Vagina (tissue), 2 donors: ENCODE measurements around the gene NEK5. TPM values are rescaled to one million over a fixed set of nuclear protein-coding genes. Genes with fewer than 3 reads are reported as not detected.
"Not testable (repeated sequence)": the region's sequence is repeated elsewhere in the genome, so short reads cannot be mapped to it uniquely, and the experiment has no call there.

Experiments
- DNase-seq, 2 donors: peaks; one replicate each; pipeline ENCODE4 v3.0.0-alpha.2; 2017; ENCODE audit errors: extremely low spot score in 2 of 2
- H3K27ac ChIP-seq: fragments of 200-600 bp; sonication (generic); one replicate; pipeline ENCODE4 v1.5.1; 2019
- H3K27me3 ChIP-seq: fragments of 200-600 bp; sonication (generic); one replicate; pipeline ENCODE4 v1.5.1; 2019
- H3K36me3 ChIP-seq, 2 donors: fragments of 200-600 bp; sonication (generic); one replicate each; pipeline ENCODE4 v1.5.1; 2017 to 2019
- H3K4me1 ChIP-seq: fragments of 200-600 bp; sonication (generic); one replicate; pipeline ENCODE4 v1.5.1; 2019
- H3K4me3 ChIP-seq, 2 donors: fragments of 200-600 bp; sonication (generic); 1 replicate in 1 of 2; 2 replicates in 1 of 2; pipeline ENCODE4 v1.5.1; 2016 to 2019
- H3K9me3 ChIP-seq: fragments of 200-600 bp; sonication (generic); one replicate; pipeline ENCODE4 v1.5.1; 2019
- POLR2A ChIP-seq, 2 donors: fragments of 450-650 bp; IDR thresholded peaks; one replicate each; pipeline ENCODE4 v1.6.1; 2017; ENCODE audit warnings: antibody characterized with exemption in 2 of 2, mild to moderate bottlenecking in 2 of 2, moderate library complexity in 2 of 2
- POLR2AphosphoS5 ChIP-seq, 2 donors: sonication (generic); formaldehyde crosslinking; IDR thresholded peaks; one replicate each; pipeline ENCODE4 v1.9.0; 2017; ENCODE audit warnings: antibody characterized with exemption in 2 of 2, mild to moderate bottlenecking in 2 of 2, low read depth in 1 of 2; ENCODE audit not compliant: insufficient read depth in 1 of 2
- intact Hi-C: fragments of 100-400 bp; cut with DNase I; formaldehyde crosslinking; loops from one replicate; pipeline ENCODE4 v1.15.1; 2023
- total RNA-seq: library from RNA; depleted of rRNA; stranded (reverse); fragments of >200 nt; gene quantifications from one replicate; pipeline ENCODE4 v1.2.3, GENCODE V29; 2016
- TF ChIP-seq, protein P1 (sequence below), 3 experiments: fragments of 450-650 bp in 2 of 3; fragments of 200-600 bp in 1 of 3; sonication (generic) in 1 of 3; IDR thresholded peaks; one replicate each; pipeline ENCODE4 v1.5.1; 2017 to 2019; ENCODE audit warnings: antibody characterized with exemption in 3 of 3, mild to moderate bottlenecking in 2 of 3, moderate library complexity in 2 of 3

NEK5 gene
- total RNA-seq, 1 donor from 2014 or later, result 0.98 TPM

- peaks cover 0 to 28% of the 10 kb centered on the region in 2 donors for H3K36me3 ChIP-seq
- no peak for DNase-seq
- no peaks in the 10 kb centered on the region for H3K27me3 ChIP-seq
- no peak overlapping the region for H3K4me3 ChIP-seq
- H3K9me3 ChIP-seq, result no peaks in the 10 kb centered on the region
- no peak overlapping the region for H3K27ac ChIP-seq
- H3K4me1 ChIP-seq, result no peaks in the 10 kb centered on the region
- intact Hi-C loops, result no loop called here
- TF ChIP-seq, protein P1, sequence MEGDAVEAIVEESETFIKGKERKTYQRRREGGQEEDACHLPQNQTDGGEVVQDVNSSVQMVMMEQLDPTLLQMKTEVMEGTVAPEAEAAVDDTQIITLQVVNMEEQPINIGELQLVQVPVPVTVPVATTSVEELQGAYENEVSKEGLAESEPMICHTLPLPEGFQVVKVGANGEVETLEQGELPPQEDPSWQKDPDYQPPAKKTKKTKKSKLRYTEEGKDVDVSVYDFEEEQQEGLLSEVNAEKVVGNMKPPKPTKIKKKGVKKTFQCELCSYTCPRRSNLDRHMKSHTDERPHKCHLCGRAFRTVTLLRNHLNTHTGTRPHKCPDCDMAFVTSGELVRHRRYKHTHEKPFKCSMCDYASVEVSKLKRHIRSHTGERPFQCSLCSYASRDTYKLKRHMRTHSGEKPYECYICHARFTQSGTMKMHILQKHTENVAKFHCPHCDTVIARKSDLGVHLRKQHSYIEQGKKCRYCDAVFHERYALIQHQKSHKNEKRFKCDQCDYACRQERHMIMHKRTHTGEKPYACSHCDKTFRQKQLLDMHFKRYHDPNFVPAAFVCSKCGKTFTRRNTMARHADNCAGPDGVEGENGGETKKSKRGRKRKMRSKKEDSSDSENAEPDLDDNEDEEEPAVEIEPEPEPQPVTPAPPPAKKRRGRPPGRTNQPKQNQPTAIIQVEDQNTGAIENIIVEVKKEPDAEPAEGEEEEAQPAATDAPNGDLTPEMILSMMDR (IDR thresholded peaks at IDR 0.05), result no peak
- TF ChIP-seq POLR2A (IDR thresholded peaks at IDR 0.05) (no peak), POLR2AphosphoS5 (IDR thresholded peaks at IDR 0.05; ENCODE audit: insufficient read depth in 1 of 2, low read depth in 1 of 2) (no peak)
Observed at GRCh38 chr13:52169839-52170238, 41.0 kb upstream of the NEK5 start.

GRCh38 chr13:52165411-52165810 lies 36.5 kb upstream of the NEK5 start:
- H3K9me3 ChIP-seq, result no peaks in the 10 kb centered on the region
- peaks cover 0 to 26% of the 10 kb centered on the region in 2 donors for H3K36me3 ChIP-seq
- H3K4me3 ChIP-seq, result no peak overlapping the region
- no peak for DNase-seq
- H3K27ac ChIP-seq, result no peak overlapping the region
- intact Hi-C loops, result no loop called here
- no peaks in the 10 kb centered on the region for H3K4me1 ChIP-seq
- TF ChIP-seq, protein P1 (IDR thresholded peaks at IDR 0.05), result no peak
- TF ChIP-seq POLR2AphosphoS5 (IDR thresholded peaks at IDR 0.05; ENCODE audit: insufficient read depth in 1 of 2, low read depth in 1 of 2) (no peak), POLR2A (IDR thresholded peaks at IDR 0.05) (no peak)
- H3K27me3 ChIP-seq, result no peaks in the 10 kb centered on the region

GRCh38 chr13:52164989-52165388 lies 36.1 kb upstream of the NEK5 start:
- Histone ChIP-seq H3K27ac (no peak overlapping the region), H3K4me3 (no peak overlapping the region), H3K4me1 (no peaks in the 10 kb centered on the region), H3K9me3 (no peaks in the 10 kb centered on the region), H3K27me3 (no peaks in the 10 kb centered on the region), H3K36me3 (peaks cover 0 to 21% of the 10 kb centered on the region in 2 donors)
- intact Hi-C loops, result no loop called here
- no peak for DNase-seq
- TF ChIP-seq, protein P1 (IDR thresholded peaks at IDR 0.05), result no peak
- TF ChIP-seq POLR2A (IDR thresholded peaks at IDR 0.05) (no peak), POLR2AphosphoS5 (IDR thresholded peaks at IDR 0.05; ENCODE audit: insufficient read depth in 1 of 2, low read depth in 1 of 2) (no peak)

GRCh38 chr13:52163878-52164277 lies 35.0 kb upstream of the NEK5 start:
- DNase-seq, H3K27ac ChIP-seq, intact Hi-C loops, H3K4me1 ChIP-seq, H3K27me3 ChIP-seq, H3K9me3 ChIP-seq, H3K4me3 ChIP-seq: not testable (repeated sequence)
- peaks cover 0 to 13% of the 10 kb centered on the region in 2 donors for H3K36me3 ChIP-seq

GRCh38 chr13:52162279-52163101 lies 33.6 kb upstream of the NEK5 start:
- DNase-seq, result no peak
- Histone ChIP-seq H3K36me3 (peaks cover 0 to 4% of the 10 kb centered on the region in 2 donors), H3K9me3 (no peaks in the 10 kb centered on the region), H3K27me3 (no peaks in the 10 kb centered on the region), H3K27ac (no peak overlapping the region), H3K4me1 (peaks cover 10% of the 10 kb centered on the region), H3K4me3 (no peak overlapping the region)
- intact Hi-C loops, result no loop called here
- TF ChIP-seq, protein P1 (IDR thresholded peaks at IDR 0.05), result no peak
- TF ChIP-seq POLR2AphosphoS5 (IDR thresholded peaks at IDR 0.05; ENCODE audit: insufficient read depth in 1 of 2, low read depth in 1 of 2), result peak in 1 of 2 donors; percentile 19
